NCI-H748 (cell line): ENCODE results near the gene MIXL1.

Experiments used
- DNase-seq: peaks from one replicate; lab custom pipeline; 2025; ENCODE audit not compliant: unreplicated experiment; lab: John Stamatoyannopoulos, UW

The MIXL1 gene

DNA sequence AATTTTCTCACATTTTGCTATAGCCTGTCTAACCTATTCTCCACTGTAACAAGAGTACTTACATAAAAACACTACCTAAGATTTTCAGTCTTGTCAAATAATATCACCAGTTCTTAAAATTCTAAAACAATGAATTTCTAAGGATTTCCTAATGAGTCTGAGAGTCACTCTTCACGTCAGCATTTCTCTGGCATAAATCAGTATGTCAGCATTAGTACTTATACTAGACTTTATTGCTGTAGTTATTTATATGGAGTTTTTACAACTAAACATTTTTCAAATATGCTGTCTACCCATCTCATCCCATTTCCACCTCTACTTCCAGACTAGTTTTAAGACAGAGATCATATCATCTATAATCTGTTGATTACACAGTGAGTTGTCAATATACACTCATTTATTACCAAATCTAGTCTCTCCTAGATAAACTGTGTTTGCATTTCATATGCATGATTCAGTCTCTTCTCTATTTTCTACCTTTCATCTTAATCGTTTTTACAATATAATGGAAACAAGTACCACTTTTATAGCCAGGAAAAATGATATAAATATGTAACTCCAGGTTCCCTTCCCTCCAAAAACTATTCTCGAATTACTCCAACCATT is 52.7 kb downstream of the MIXL1 start:
- no peak for DNase-seq
